ENCODE measurements around the gene COL4A6.

DNA sequence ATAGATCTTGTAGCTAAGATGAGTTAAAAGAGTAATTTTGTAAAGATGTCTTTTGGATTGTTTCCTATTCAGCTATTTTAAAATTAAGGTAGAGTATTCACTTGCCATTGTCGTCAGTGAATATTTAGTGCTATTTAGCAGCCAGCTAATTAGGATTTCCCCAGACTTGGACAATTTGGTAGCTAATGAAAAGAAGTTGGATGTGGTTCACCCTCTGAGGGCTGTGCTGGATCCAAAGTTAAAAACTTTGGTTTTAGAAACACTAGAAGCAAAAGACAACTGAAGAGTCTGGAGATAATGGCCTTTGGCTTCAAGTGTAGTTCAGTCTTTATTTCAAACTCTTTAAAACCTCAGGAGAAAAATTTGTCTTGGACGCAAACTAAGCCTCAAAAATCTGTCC lies 305.3 kb downstream of the COL4A6 start:
- TF ChIP-seq EP300 (IDR thresholded peaks at IDR 0.05; ENCODE audit: borderline replicate concordance), result no peak
- TF ChIP-seq, protein P1, sequence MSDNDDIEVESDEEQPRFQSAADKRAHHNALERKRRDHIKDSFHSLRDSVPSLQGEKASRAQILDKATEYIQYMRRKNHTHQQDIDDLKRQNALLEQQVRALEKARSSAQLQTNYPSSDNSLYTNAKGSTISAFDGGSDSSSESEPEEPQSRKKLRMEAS (IDR thresholded peaks at IDR 0.05), result no peak
- TF ChIP-seq REST (IDR thresholded peaks at IDR 0.05; ENCODE audit: low read depth), result no peak
- TF ChIP-seq FOXM1 (IDR thresholded peaks at IDR 0.05; ENCODE audit: borderline replicate concordance, low read depth), result no peak
- no peak for TF ChIP-seq CEBPB (IDR thresholded peaks at IDR 0.05)
- TF ChIP-seq TCF12 (IDR thresholded peaks at IDR 0.05; ENCODE audit: low read depth), result no peak
- TF ChIP-seq EGR1 (IDR thresholded peaks at IDR 0.05), result no peak
- TF ChIP-seq CREB1 (IDR thresholded peaks at IDR 0.05; ENCODE audit: low read depth), result no peak
- no peak for TF ChIP-seq TAF1 (IDR thresholded peaks at IDR 0.05; ENCODE audit: low read depth)
- TF ChIP-seq, protein P2, sequence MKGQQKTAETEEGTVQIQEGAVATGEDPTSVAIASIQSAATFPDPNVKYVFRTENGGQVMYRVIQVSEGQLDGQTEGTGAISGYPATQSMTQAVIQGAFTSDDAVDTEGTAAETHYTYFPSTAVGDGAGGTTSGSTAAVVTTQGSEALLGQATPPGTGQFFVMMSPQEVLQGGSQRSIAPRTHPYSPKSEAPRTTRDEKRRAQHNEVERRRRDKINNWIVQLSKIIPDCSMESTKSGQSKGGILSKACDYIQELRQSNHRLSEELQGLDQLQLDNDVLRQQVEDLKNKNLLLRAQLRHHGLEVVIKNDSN (IDR thresholded peaks at IDR 0.05), result no peak
- no peak for TF ChIP-seq NFIC (IDR thresholded peaks at IDR 0.05)
- no peak for TF ChIP-seq ZBTB7A (IDR thresholded peaks at IDR 0.05; ENCODE audit: low read depth)

Measured in Ishikawa (cell line).